ENCODE measurements around the gene FBXL4.

The FBXL4 gene

GRCh38 chr6:98877250-98877649 is 70.5 kb downstream of the FBXL4 start:
- DNase-seq = no peak

GRCh38 chr6:98875375-98875774 is 72.4 kb downstream of the FBXL4 start:
- DNase-seq = no peak

DNA sequence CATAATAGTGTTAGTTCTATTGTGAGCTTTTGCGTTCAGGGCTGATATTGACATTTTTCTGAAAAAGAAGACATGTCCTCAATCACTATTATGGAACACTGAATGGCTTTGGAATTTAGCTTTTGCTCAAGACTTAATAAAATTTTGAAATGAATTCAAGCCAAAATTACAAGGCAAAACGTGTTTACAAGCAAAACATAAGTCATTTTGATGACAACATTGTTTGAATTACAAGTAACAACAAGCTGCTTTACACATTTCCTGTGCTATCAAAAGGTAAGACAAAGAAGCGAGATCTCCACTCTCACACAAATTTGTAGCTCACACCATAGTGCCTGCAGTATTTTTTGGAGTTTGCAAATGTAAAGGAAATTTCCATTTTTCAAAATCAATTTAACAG is 75.9 kb downstream of the FBXL4 start:
- DNase-seq = no peak

GRCh38 chr6:98871057-98871456 is 76.7 kb downstream of the FBXL4 start:
- DNase-seq = no peak

GRCh38 chr6:98864497-98864896 is 83.2 kb downstream of the FBXL4 start:
- no peak for DNase-seq

DNA sequence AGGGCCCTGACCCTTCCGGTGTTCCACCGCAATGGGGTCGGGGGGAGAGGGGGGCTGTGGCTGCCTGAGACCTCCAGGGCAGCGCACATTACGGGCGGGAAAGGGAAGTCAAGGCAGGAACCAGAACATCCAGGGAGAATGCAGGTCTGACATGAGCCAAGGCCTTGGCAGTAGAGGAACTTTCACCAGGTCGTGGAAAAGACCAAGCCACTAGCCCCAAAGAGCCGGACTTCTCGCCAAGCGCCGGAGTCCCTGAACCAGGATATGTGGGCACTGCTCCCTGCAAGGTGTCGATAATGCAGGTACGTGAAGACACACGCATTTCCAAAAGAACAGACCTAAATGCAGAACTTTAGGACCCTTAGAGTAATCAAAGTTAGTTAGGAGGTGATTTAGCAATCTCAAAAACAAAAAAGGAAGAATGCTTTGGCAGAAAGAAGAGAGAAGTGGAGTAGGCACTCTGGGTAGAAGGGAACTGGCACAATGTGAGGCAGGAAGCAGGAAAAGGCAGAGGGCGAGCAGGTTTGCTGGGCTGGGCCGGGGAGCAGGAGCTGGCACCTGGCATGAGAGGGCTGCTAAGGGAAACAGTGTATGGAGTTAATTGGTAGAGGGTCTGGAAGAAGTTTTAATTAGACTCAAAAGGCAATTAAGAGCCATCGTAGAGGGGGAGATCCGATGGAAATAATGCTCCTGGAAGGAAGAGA is 99.1 kb downstream of the FBXL4 start:
- no peak for DNase-seq

GRCh38 chr6:98847779-98848538 is 99.8 kb downstream of the FBXL4 start:
- no peak for DNase-seq

- no peak for DNase-seq
These were observed 100.3 kb downstream of the FBXL4 start for GRCh38 chr6:98847416-98847778.

DNA sequence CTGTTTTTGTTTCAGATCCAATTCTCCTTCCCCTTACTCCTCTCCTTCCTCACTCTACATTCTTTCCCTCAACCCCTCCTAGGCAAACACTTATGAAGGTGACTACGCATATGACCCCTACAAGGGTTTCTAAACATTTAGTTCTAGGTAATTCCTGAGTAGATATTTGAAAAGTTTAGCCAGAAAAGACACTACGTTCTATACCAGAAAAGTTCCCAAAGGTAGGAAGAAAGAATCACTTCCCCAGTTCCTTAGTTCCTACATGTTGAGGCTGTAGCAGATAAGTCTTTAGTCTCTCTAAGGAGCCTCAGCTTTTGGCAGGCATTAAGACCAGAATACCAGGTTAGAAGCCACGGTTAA is 101.7 kb downstream of the FBXL4 start:
- DNase-seq = no peak

- DNase-seq = peak; percentile 80
These were observed 102.3 kb downstream of the FBXL4 start for GRCh38 chr6:98845211-98846020.

- no peak for DNase-seq
These were observed 103.2 kb downstream of the FBXL4 start for GRCh38 chr6:98844244-98845210.

- no peak for DNase-seq
These were observed 104.2 kb downstream of the FBXL4 start for GRCh38 chr6:98843271-98844243.

- DNase-seq = no peak
These were observed 105.2 kb downstream of the FBXL4 start for GRCh38 chr6:98842342-98843180.

GRCh38 chr6:98841621-98842341 is 106.0 kb downstream of the FBXL4 start:
- no peak for DNase-seq

GRCh38 chr6:98840996-98841513 is 106.7 kb downstream of the FBXL4 start:
- no peak for DNase-seq

DNA sequence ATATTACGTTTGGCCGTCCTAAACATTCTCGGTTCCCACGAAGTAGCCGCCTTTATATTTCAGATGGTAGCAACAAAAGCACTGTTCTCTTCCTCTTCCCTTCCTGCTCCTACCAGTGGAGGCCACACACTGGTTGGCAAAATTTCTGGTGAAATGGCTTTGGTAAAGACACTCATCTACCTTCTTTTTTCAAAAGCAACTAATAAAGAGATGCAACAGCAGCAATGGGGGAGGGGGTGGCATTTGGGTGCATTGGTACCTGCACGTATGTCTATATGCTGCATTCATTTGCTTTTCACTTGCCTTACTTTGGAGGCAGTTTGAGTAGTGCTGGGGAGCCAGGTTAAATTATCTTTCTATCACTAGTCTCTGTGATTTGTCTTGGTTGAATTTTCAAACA is 107.4 kb downstream of the FBXL4 start:
- no peak for DNase-seq

DNA sequence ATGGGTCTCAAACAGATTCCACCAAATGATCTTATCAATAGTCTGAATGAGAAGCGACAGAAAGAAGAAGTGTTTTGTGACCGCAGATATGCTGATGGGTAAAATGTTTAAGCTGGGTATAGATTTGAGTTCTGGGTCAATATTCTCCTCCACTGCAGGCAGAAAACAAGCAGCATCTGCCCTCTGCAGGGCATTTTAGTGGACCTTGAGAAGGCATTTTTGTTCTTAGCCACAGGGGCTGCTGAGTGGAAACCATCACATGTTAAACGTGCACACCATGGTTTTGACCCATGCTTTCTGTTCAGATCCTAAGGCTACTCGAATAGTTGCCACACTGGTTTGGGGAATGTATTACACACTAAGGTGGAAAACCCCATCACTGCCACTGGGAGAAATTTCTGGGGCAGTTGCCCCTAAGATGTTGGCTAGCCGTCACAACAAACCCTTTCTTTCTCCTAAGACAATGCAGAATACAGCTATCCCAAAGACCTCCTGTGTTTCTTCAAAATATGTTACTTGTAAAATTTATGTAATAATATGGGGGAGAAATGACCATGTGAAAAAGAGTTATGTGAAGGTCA is 107.9 kb downstream of the FBXL4 start:
- DNase-seq = peak; percentile 23

DNA sequence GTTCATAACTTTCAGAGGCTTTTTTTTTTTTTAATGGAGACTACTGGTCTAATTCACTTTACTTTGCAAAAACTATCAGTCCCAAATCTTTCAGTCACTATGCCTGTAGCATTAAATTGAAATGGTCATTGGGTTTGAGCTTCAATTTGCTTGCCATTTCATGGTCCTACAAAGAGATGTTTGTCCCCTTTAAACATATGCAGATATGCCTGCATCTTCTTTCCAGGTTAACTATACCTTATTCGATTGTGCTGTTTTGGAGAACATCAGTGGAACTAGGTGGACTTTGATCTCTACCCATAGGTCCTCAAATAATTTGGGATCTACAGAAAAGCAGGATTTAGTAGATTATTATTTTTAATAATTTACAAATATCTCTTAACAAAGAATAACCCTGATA is 108.8 kb downstream of the FBXL4 start:
- DNase-seq = no peak

DNA sequence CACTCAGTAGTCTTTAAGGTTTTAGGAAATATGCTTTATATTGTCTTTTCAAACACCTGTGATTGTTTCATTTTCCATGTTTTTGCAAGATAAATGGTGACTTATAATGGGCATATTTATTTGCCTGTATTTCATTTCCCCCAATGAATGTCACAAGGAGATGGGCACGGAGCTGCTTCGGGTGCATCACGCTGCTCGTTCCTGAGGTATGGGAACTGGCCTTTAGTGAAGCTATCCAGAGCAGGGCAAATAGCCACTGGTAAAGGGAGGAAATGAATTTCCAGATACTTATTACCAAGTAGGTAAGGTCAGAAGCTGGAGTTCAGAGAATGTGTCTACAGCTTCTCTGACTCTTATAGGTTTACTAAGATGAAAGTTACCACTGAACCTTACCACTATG is 109.7 kb downstream of the FBXL4 start:
- no peak for DNase-seq
